Liver (tissue), 3 donors: ENCODE data around the gene ZC3H8.

ENCODE experiments used
- EGR1 ChIP-seq, 2 donors: IDR thresholded peaks; 2 replicates each; pipeline ENCODE4 v1.6.1; 2016 to 2018; ENCODE audit warnings: antibody characterized with exemption in 2 of 2, low read depth in 2 of 2
- NR2F2 ChIP-seq: IDR thresholded peaks from 2 replicates; pipeline ENCODE4 v1.6.1; 2016; ENCODE audit warnings: antibody characterized with exemption
- RAD21 ChIP-seq, 2 donors: IDR thresholded peaks; 2 replicates each; pipeline ENCODE4 v1.6.1; 2016; ENCODE audit warnings: antibody characterized with exemption in 2 of 2, mild to moderate bottlenecking in 2 of 2
- REST ChIP-seq: IDR thresholded peaks from 2 replicates; pipeline ENCODE4 v1.6.1; 2016; ENCODE audit warnings: antibody characterized with exemption, mild to moderate bottlenecking
- RXRA ChIP-seq, 2 donors: IDR thresholded peaks; 2 replicates each; pipeline ENCODE4 v1.6.1; 2017 to 2018; ENCODE audit warnings: antibody characterized with exemption in 2 of 2, mild to moderate bottlenecking in 1 of 2
- SP1 ChIP-seq: IDR thresholded peaks from 2 replicates; pipeline ENCODE4 v1.6.1; 2018; ENCODE audit warnings: antibody characterized with exemption, mild to moderate bottlenecking
- TAF1 ChIP-seq: conservative IDR thresholded peaks from 2 replicates; pipeline ENCODE4 v1.6.1; 2016; ENCODE audit warnings: antibody characterized with exemption, mild to moderate bottlenecking
- YY1 ChIP-seq: IDR thresholded peaks from 2 replicates; pipeline ENCODE4 v1.6.1; 2016; ENCODE audit warnings: antibody characterized with exemption, mild to moderate bottlenecking
- TF ChIP-seq, protein P1 (sequence below): fragments of 150-350 bp; IDR thresholded peaks from 2 replicates; pipeline ENCODE4 v1.5.1; 2017; ENCODE audit warnings: improper control_type of control experiment, low read depth, low read length; ENCODE audit not compliant: missing input control
- TF ChIP-seq, protein P2 (sequence below): IDR thresholded peaks from 2 replicates; pipeline ENCODE4 v1.6.1; 2016; ENCODE audit warnings: antibody characterized with exemption
- donor health status: healthy.
- donor health status: healthy.

- TF ChIP-seq, protein P1, sequence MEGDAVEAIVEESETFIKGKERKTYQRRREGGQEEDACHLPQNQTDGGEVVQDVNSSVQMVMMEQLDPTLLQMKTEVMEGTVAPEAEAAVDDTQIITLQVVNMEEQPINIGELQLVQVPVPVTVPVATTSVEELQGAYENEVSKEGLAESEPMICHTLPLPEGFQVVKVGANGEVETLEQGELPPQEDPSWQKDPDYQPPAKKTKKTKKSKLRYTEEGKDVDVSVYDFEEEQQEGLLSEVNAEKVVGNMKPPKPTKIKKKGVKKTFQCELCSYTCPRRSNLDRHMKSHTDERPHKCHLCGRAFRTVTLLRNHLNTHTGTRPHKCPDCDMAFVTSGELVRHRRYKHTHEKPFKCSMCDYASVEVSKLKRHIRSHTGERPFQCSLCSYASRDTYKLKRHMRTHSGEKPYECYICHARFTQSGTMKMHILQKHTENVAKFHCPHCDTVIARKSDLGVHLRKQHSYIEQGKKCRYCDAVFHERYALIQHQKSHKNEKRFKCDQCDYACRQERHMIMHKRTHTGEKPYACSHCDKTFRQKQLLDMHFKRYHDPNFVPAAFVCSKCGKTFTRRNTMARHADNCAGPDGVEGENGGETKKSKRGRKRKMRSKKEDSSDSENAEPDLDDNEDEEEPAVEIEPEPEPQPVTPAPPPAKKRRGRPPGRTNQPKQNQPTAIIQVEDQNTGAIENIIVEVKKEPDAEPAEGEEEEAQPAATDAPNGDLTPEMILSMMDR, result no peak
- TF ChIP-seq REST, result no peak
- no peak for TF ChIP-seq SP1
- TF ChIP-seq RAD21 (IDR thresholded peaks at IDR 0.05), result no peak
- TF ChIP-seq RXRA (IDR thresholded peaks at IDR 0.05), result no peak
- no peak for TF ChIP-seq YY1
- no peak for TF ChIP-seq NR2F2
- no peak for TF ChIP-seq TAF1
- TF ChIP-seq EGR1 (IDR thresholded peaks at IDR 0.05; ENCODE audit: low read depth in 2 of 2), result no peak
- TF ChIP-seq, protein P2, sequence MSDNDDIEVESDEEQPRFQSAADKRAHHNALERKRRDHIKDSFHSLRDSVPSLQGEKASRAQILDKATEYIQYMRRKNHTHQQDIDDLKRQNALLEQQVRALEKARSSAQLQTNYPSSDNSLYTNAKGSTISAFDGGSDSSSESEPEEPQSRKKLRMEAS, result no peak
These were observed 60.8 kb downstream of the ZC3H8 start for GRCh38 chr2:112194028-112194427.
